ENCODE results near the gene CYP8B1.

DNA sequence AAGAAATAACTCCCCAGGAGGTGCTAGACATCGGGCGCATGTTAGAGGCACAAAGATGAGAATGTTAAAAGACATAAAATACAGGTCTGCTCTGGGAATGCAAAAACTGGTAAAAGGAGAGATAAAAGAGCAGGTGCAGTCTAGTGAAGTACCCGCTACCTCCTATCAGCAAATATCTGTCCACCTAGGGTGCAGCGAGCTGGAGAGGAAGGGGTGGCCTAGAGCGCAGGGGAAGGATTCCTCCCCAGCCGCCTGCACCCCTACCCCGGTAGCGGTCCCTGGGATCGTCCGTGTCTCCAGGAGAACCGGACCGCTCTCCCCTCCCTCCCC, 30.0 kb upstream of the CYP8B1 start:
- no peak for TF ChIP-seq EZH2 (IDR thresholded peaks at IDR 0.05; ENCODE audit: insufficient read depth, poor library complexity, severe bottlenecking)
- no peak for TF ChIP-seq EZH2phosphoT487 (IDR thresholded peaks at IDR 0.05; ENCODE audit: insufficient read depth, low read depth)
